IPS-20b (cell line): Measurements from ENCODE around the gene AGK.
A peak's percentile ranks its signal among the peaks of the same experiment; 100 is the strongest.

Source experiments
- H3K27ac ChIP-seq: one replicate; pipeline ENCODE4 v1.5.1; 2013; ENCODE audit warnings: low read length
- H3K27me3 ChIP-seq: 2 replicates; pipeline ENCODE4 v1.6.1; 2013; ENCODE audit warnings: mild to moderate bottlenecking, low read length, inconsistent platforms; ENCODE audit not compliant: insufficient read depth
- H3K36me3 ChIP-seq: 2 replicates; pipeline ENCODE4 v1.6.1; 2013; ENCODE audit warnings: low read depth, mild to moderate bottlenecking, inconsistent platforms, low read length, moderate library complexity; ENCODE audit not compliant: insufficient read depth
- H3K4me1 ChIP-seq: 2 replicates; pipeline ENCODE4 v1.6.1; 2013; ENCODE audit warnings: mild to moderate bottlenecking, control low read depth, inconsistent platforms, low read length, moderate library complexity; ENCODE audit not compliant: insufficient read depth
- H3K4me3 ChIP-seq: 2 replicates; pipeline ENCODE4 v1.5.1; 2013; ENCODE audit warnings: mild to moderate bottlenecking, low read length, inconsistent platforms
- H3K9ac ChIP-seq: 2 replicates; pipeline ENCODE4 v1.6.1; 2013; ENCODE audit warnings: low read depth, mild to moderate bottlenecking, inconsistent platforms, low read length, moderate library complexity
- H3K9me3 ChIP-seq: 2 replicates; pipeline ENCODE4 v1.6.1; 2013; ENCODE audit warnings: mild to moderate bottlenecking, low read depth, low read length, inconsistent platforms; ENCODE audit not compliant: insufficient read depth

The AGK gene

GRCh38 chr7:141671705-141672496, 120.7 kb downstream of the AGK start:
- Histone ChIP-seq H3K4me1 (no peaks in the 10 kb centered on the region), H3K4me3 (no peak overlapping the region), H3K9me3 (no peaks in the 10 kb centered on the region), H3K9ac (no peak overlapping the region), H3K36me3 (peaks cover 22% of the 10 kb centered on the region), H3K27ac (no peak overlapping the region), H3K27me3 (no peaks in the 10 kb centered on the region)

DNA sequence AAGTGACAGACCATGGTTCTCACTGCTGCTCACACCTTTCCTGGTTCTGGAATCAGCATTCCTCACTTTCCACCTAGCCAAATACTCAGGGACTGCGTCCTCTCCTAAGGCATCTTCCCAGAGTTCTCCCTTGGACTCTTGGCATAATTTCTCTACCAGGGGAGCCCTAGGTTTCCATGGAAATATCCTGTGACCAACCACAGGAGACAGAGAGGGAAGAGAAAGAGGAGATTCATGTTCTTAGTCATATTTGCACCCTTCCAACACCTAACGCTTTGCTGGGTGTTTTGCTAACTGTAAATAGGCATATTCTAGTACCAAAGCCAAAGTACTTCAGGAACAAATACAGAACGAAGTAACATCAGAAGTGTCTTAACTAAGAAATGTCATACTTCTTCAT, 122.1 kb downstream of the AGK start:
- Histone ChIP-seq H3K27ac (no peak overlapping the region), H3K27me3 (no peaks in the 10 kb centered on the region), H3K9me3 (no peaks in the 10 kb centered on the region)

GRCh38 chr7:141674171-141674671, 123.0 kb downstream of the AGK start:
- Histone ChIP-seq H3K9me3 (no peaks in the 10 kb centered on the region), H3K9ac (peak overlapping the region; percentile 4; the same call in 1 of the 2 replicates), H3K27me3 (no peaks in the 10 kb centered on the region), H3K27ac (no peak overlapping the region), H3K4me3 (no peak overlapping the region), H3K36me3 (peaks cover 22% of the 10 kb centered on the region), H3K4me1 (no peaks in the 10 kb centered on the region)

More for the DNA sequence above, 122.1 kb downstream of the AGK start:
- H3K4me1 ChIP-seq: no peaks in the 10 kb centered on the region
- H3K4me3 ChIP-seq: no peak overlapping the region
- H3K9ac ChIP-seq: no peak overlapping the region
- peaks cover 22% of the 10 kb centered on the region for H3K36me3 ChIP-seq

DNA sequence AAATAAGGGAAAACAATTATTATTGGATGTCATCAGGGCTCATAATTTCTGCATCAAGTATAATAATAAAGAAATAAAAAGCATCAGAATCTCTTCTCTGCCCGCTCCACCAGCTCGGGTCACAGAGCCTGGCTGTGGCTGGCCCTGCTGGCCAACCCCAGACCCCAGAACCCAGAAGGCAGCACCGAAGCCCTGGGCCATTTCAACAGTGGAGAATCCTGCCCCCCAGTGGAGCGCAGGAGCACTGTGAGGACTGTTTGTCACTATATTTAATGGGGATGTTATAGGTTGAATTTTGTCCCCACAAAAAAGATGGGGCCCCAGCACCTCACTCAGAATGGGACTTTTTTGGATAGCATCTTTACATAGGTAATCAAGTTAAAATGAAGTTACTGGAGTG, 123.5 kb downstream of the AGK start:
- H3K9me3 ChIP-seq: no peaks in the 10 kb centered on the region
- H3K4me3 ChIP-seq: no peak overlapping the region
- H3K27me3 ChIP-seq: no peaks in the 10 kb centered on the region
- peaks cover 22% of the 10 kb centered on the region for H3K36me3 ChIP-seq
- H3K27ac ChIP-seq: no peak overlapping the region
- H3K9ac ChIP-seq: no peak overlapping the region; the same call in 1 of the 2 replicates
- no peaks in the 10 kb centered on the region for H3K4me1 ChIP-seq

DNA sequence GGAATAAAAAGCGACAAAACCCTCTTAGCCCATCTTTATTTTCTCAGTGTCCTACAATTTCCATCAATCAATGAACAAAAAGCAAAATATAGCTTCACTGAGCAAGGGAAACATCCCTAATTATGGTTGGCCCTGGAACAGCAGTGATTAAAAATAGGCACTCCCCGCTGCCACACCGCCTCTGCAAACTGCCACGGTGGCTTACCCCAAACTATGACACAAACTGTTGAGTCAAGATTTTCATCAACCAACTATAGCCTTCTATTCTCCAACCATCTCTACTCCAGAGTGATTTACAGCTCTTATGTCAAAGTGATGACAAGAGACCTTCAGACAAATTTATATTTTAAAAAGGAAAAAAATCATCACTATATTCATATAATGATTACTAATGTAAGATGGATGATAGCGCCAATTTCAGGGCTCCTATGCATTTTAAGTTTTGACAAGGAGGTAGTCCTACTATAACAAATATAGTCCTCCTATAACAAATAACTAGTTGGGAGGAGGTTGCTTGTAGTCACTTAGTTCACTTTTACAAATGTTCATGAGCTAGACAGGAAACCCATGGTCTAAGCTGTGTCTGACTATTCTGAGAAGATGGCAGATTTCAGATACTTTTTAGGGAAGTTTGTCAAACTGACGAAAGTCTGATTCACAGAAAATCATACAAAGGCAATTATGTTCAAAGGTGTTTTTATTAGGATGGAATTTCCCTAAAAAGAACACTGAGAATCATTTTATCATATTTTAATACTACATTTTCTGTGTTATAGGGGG, 124.4 kb downstream of the AGK start:
- H3K36me3 ChIP-seq: peaks cover 23% of the 10 kb centered on the region
- no peaks in the 10 kb centered on the region for H3K4me1 ChIP-seq
- no peaks in the 10 kb centered on the region for H3K9me3 ChIP-seq
- H3K4me3 ChIP-seq: no peak overlapping the region
- no peak overlapping the region for H3K9ac ChIP-seq
- H3K27me3 ChIP-seq: no peaks in the 10 kb centered on the region
- H3K27ac ChIP-seq: no peak overlapping the region

GRCh38 chr7:141676618-141677017, 125.4 kb downstream of the AGK start:
- no peaks in the 10 kb centered on the region for H3K4me1 ChIP-seq
- no peak overlapping the region for H3K27ac ChIP-seq

DNA sequence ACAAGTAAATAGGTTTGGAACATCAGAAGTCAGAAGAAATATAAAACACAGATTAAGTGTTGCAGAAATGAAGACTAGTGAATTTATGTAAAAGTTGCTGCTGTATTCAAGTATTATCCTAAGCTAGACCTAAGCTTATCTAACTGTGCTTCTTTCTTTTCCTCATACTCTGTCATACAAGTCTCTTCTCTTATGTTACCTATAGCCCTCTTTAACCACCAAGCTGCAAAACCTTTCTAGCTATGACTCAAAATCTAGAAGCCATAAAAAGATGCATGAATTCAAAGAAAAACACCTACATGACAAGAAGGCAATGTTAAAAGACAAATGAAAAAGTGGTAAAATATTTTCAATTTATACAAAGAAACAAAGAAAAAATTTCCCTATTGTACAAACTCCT, 127.8 kb downstream of the AGK start:
- Histone ChIP-seq H3K4me1 (no peaks in the 10 kb centered on the region), H3K9ac (no peak overlapping the region), H3K9me3 (no peaks in the 10 kb centered on the region), H3K27me3 (no peaks in the 10 kb centered on the region), H3K4me3 (no peak overlapping the region), H3K27ac (no peak overlapping the region), H3K36me3 (peaks cover 19% of the 10 kb centered on the region)

More at GRCh38 chr7:141676618-141677017, 125.4 kb downstream of the AGK start:
- H3K9ac ChIP-seq: no peak overlapping the region
- no peaks in the 10 kb centered on the region for H3K9me3 ChIP-seq
- H3K4me3 ChIP-seq: no peak overlapping the region
- H3K36me3 ChIP-seq: peaks cover 19% of the 10 kb centered on the region
- no peaks in the 10 kb centered on the region for H3K27me3 ChIP-seq

- H3K27me3 ChIP-seq: no peaks in the 10 kb centered on the region
- H3K36me3 ChIP-seq: peaks cover 28% of the 10 kb centered on the region
- no peak overlapping the region for H3K27ac ChIP-seq
- H3K9ac ChIP-seq: no peak overlapping the region
- H3K4me3 ChIP-seq: no peak overlapping the region
- H3K9me3 ChIP-seq: no peaks in the 10 kb centered on the region
- peaks cover 7% of the 10 kb centered on the region; the same call in 1 of the 2 replicates for H3K4me1 ChIP-seq
Observed at GRCh38 chr7:141685285-141686023, 134.2 kb downstream of the AGK start.

- H3K36me3 ChIP-seq: peaks cover 24% of the 10 kb centered on the region
- no peaks in the 10 kb centered on the region for H3K27me3 ChIP-seq
- H3K4me3 ChIP-seq: no peak overlapping the region
- H3K9ac ChIP-seq: no peak overlapping the region
- H3K4me1 ChIP-seq: peaks cover 9% of the 10 kb centered on the region; the same call in 1 of the 2 replicates
- no peaks in the 10 kb centered on the region for H3K9me3 ChIP-seq
- H3K27ac ChIP-seq: no peak overlapping the region
Observed at GRCh38 chr7:141686074-141686473, 134.9 kb downstream of the AGK start.

GRCh38 chr7:141686670-141687069, 135.5 kb downstream of the AGK start:
- Histone ChIP-seq H3K36me3 (peaks cover 24% of the 10 kb centered on the region), H3K4me1 (peaks cover 13% of the 10 kb centered on the region; the same call in 1 of the 2 replicates), H3K9ac (no peak overlapping the region), H3K9me3 (no peaks in the 10 kb centered on the region), H3K27me3 (no peaks in the 10 kb centered on the region), H3K4me3 (no peak overlapping the region), H3K27ac (no peak overlapping the region)

GRCh38 chr7:141688043-141688442, 136.8 kb downstream of the AGK start:
- Histone ChIP-seq H3K4me3 (no peak overlapping the region), H3K27ac (no peak overlapping the region), H3K4me1 (peaks cover 14% of the 10 kb centered on the region; the same call in 1 of the 2 replicates), H3K36me3 (peaks cover 15% of the 10 kb centered on the region), H3K27me3 (no peaks in the 10 kb centered on the region), H3K9ac (no peak overlapping the region), H3K9me3 (no peaks in the 10 kb centered on the region)
